ENCODE data around the gene CHD9.

The CHD9 gene

DNA sequence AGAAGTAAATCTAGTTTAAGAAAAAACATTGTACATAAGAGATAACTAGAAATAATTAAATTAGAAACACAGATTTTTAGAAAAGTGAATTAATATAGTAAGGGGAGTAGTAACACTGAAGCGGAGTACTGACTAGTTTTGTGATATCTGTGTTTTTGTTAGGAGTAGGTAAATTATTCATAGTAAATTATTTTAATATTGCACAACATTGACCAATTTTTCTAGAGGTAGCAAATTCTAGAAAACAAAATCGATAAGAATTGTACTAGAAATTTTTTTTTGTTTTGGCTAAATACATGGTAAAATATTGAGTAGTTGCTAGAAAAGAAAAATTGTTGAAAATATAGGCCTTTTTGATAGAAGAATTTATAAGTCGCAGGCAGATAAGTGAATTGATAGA lies 156.5 kb downstream of the CHD9 start:
- Histone ChIP-seq H3K4me3 (ENCODE audit: low read depth in 1 of 5, low read length in 5 of 5) (peak overlapping the region in 2 of 5 donors; percentile 34 to 42), H3K36me3 (ENCODE audit: control insufficient read depth in 5 of 5, insufficient read depth in 5 of 5, low read length in 5 of 5) (no peaks in the 10 kb centered on the region), H3K9ac (ENCODE audit: low read length in 5 of 5) (no peak overlapping the region), H3K27me3 (ENCODE audit: control insufficient read depth in 5 of 5, insufficient read depth in 4 of 5, low read length in 5 of 5) (no peaks in the 10 kb centered on the region), H3K9me3 (ENCODE audit: control insufficient read depth in 5 of 5, low read length in 5 of 5) (no peaks in the 10 kb centered on the region), H3K4me1 (ENCODE audit: control insufficient read depth in 5 of 5, insufficient read depth in 5 of 5, low read length in 5 of 5) (peaks cover 2 to 45% (median 39%) of the 10 kb centered on the region in 5 donors), H3K27ac (ENCODE audit: low read depth, low read length) (peak overlapping the region; percentile 51)

DNA sequence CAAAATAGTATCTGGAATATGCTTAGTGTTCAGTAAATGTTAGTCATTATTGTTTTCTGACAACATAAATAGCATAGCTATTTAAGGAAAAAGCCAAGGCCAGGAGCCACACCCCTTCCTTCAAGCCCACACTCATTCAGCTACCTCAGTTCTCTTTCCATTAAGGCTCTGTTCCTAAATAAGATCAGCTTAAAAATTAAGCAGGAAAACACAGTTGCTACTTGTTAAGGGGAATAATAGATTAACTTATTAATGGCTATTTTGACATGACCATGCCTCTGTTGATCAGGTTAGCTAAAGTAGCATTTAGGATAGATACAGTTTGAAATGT lies 158.1 kb downstream of the CHD9 start:
- H3K4me1 ChIP-seq (ENCODE audit: control insufficient read depth in 5 of 5, insufficient read depth in 5 of 5, low read length in 5 of 5) = peaks cover 1 to 45% (median 44%) of the 10 kb centered on the region in 5 donors
- peak overlapping the region; percentile 33 for H3K27ac ChIP-seq (ENCODE audit: low read depth, low read length)
- peak overlapping the region in 2 of 5 donors; percentile 12 to 13 for H3K4me3 ChIP-seq (ENCODE audit: low read depth in 1 of 5, low read length in 5 of 5)
- no peaks in the 10 kb centered on the region for H3K9me3 ChIP-seq (ENCODE audit: control insufficient read depth in 5 of 5, low read length in 5 of 5)
- H3K9ac ChIP-seq (ENCODE audit: low read length in 5 of 5) = no peak overlapping the region
- no peaks in the 10 kb centered on the region for H3K36me3 ChIP-seq (ENCODE audit: control insufficient read depth in 5 of 5, insufficient read depth in 5 of 5, low read length in 5 of 5)
- no peaks in the 10 kb centered on the region for H3K27me3 ChIP-seq (ENCODE audit: control insufficient read depth in 5 of 5, insufficient read depth in 4 of 5, low read length in 5 of 5)

DNA sequence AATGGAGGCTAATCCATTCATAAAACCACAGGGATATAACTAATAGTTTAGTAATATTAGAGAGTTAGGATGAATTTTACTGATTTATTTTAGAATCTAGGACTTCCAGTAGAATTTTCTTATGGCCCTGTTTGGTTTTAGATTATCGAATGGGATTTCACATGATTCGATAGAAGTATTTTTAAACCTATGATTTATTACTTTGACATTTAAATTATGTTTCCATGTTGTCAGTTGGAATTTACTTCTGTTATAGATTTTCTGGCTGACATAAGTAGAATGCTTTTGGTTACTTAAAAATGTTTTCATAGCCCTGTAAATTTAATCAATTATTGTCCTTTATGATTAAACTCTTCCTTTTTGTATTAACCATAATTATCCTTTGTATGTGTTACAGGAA lies 158.8 kb downstream of the CHD9 start:
- H3K9me3 ChIP-seq (ENCODE audit: control insufficient read depth in 5 of 5, low read length in 5 of 5) = no peaks in the 10 kb centered on the region
- peaks cover 0 to 39% (median 38%) of the 10 kb centered on the region in 5 donors for H3K4me1 ChIP-seq (ENCODE audit: control insufficient read depth in 5 of 5, insufficient read depth in 5 of 5, low read length in 5 of 5)
- H3K9ac ChIP-seq (ENCODE audit: low read length in 5 of 5) = no peak overlapping the region
- H3K4me3 ChIP-seq (ENCODE audit: low read depth in 1 of 5, low read length in 5 of 5) = no peak overlapping the region
- H3K27ac ChIP-seq (ENCODE audit: low read depth, low read length) = peak overlapping the region; percentile 33
- no peaks in the 10 kb centered on the region for H3K36me3 ChIP-seq (ENCODE audit: control insufficient read depth in 5 of 5, insufficient read depth in 5 of 5, low read length in 5 of 5)
- no peaks in the 10 kb centered on the region for H3K27me3 ChIP-seq (ENCODE audit: control insufficient read depth in 5 of 5, insufficient read depth in 4 of 5, low read length in 5 of 5)

DNA sequence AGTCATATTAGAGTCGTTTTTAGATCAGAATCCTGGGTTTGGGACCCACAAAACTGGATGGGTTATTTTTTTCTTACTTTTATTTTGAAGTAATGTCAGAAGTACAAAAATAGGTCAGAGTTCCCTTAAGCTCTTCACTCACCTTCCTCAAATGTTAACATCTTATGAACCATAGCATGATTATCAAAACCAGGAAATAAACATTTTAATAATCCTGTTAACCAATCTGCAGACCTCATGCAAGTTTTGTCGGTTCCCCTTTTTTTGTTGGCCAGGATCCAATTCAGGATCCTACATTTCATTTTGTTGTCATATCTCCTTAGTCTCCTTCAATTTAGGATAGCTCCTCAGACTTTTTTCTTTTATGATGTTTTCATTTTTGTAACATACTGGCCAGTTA lies 162.0 kb downstream of the CHD9 start:
- H3K4me1 ChIP-seq (ENCODE audit: control insufficient read depth in 5 of 5, insufficient read depth in 5 of 5, low read length in 5 of 5) = peaks cover 2 to 57% (median 44%) of the 10 kb centered on the region in 5 donors
- H3K27ac ChIP-seq (ENCODE audit: low read depth, low read length) = peak overlapping the region; percentile 13
- no peak overlapping the region for H3K9ac ChIP-seq (ENCODE audit: low read length in 5 of 5)
- H3K36me3 ChIP-seq (ENCODE audit: control insufficient read depth in 5 of 5, insufficient read depth in 5 of 5, low read length in 5 of 5) = no peaks in the 10 kb centered on the region
- no peaks in the 10 kb centered on the region for H3K27me3 ChIP-seq (ENCODE audit: control insufficient read depth in 5 of 5, insufficient read depth in 4 of 5, low read length in 5 of 5)
- no peaks in the 10 kb centered on the region for H3K9me3 ChIP-seq (ENCODE audit: control insufficient read depth in 5 of 5, low read length in 5 of 5)
- H3K4me3 ChIP-seq (ENCODE audit: low read depth in 1 of 5, low read length in 5 of 5) = no peak overlapping the region

DNA sequence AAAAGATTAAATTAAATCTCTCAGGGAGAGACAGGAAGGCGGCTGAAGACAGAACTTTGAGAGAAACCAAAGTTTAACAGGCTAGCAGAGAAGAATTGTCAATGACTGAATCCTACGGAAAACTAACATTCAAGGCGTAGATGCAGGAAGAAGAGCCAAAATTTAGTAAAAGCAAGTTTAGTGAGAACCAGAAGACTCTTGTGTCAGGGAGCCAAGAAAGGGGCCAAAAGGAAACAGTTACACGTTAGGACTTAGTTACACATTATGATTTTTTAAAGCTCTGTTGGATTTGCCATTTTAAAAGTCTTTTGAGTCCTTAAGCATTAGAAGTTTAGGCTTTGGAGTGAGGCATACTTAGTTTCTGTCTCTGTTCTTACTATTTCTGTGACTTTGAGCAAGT lies 164.6 kb downstream of the CHD9 start:
- Histone ChIP-seq H3K4me1 (ENCODE audit: control insufficient read depth in 5 of 5, insufficient read depth in 5 of 5, low read length in 5 of 5) (peaks cover 2 to 46% (median 35%) of the 10 kb centered on the region in 5 donors), H3K27ac (ENCODE audit: low read depth, low read length) (peak overlapping the region; percentile 66)

DNA sequence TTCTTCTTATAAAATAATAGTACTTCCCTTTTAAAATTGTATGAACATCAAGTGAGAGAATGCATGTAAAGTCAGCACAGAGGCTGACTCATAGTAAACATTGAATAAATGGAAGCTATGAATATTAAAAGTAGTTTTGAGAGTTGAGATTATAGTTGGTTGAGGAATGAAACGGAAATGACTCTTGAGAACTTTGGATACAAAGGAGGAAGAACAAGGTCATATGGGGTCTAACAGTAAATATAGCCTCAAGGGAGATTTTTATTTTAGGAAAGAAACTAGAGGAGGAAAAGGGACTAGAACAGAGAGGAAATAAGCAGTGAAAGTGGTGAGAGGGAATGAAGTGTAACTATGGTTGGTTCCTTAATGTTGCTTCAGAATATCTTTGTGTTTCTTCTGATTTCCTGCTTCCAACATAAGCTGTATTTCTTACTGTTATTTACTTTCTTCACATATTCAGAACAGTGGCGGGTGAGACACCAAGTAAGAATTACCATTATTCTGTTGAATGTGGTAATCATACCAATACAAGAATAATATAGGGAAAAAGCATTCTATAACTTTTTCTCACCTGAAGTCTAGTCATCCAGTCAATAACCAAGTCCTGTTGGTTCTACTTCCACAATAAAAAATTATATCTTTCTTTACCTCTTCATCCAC lies 165.1 kb downstream of the CHD9 start:
- peak overlapping the region in 1 of 5 donors; percentile 56 for H3K9ac ChIP-seq (ENCODE audit: low read length in 5 of 5)
- peak overlapping the region; percentile 66 for H3K27ac ChIP-seq (ENCODE audit: low read depth, low read length)
- no peaks in the 10 kb centered on the region for H3K9me3 ChIP-seq (ENCODE audit: control insufficient read depth in 5 of 5, low read length in 5 of 5)
- peaks cover 2 to 46% (median 37%) of the 10 kb centered on the region in 5 donors for H3K4me1 ChIP-seq (ENCODE audit: control insufficient read depth in 5 of 5, insufficient read depth in 5 of 5, low read length in 5 of 5)
- no peak overlapping the region for H3K4me3 ChIP-seq (ENCODE audit: low read depth in 1 of 5, low read length in 5 of 5)
- H3K27me3 ChIP-seq (ENCODE audit: control insufficient read depth in 5 of 5, insufficient read depth in 4 of 5, low read length in 5 of 5) = no peaks in the 10 kb centered on the region
- peaks cover 5 to 20% (median 5%) of the 10 kb centered on the region in 5 donors for H3K36me3 ChIP-seq (ENCODE audit: control insufficient read depth in 5 of 5, insufficient read depth in 5 of 5, low read length in 5 of 5)

More for the DNA sequence above, 164.6 kb downstream of the CHD9 start:
- peaks cover 5 to 17% (median 5%) of the 10 kb centered on the region in 5 donors for H3K36me3 ChIP-seq (ENCODE audit: control insufficient read depth in 5 of 5, insufficient read depth in 5 of 5, low read length in 5 of 5)
- H3K4me3 ChIP-seq (ENCODE audit: low read depth in 1 of 5, low read length in 5 of 5) = no peak overlapping the region
- peak overlapping the region in 2 of 5 donors; percentile 2 to 56 for H3K9ac ChIP-seq (ENCODE audit: low read length in 5 of 5)
- no peaks in the 10 kb centered on the region for H3K27me3 ChIP-seq (ENCODE audit: control insufficient read depth in 5 of 5, insufficient read depth in 4 of 5, low read length in 5 of 5)
- no peaks in the 10 kb centered on the region for H3K9me3 ChIP-seq (ENCODE audit: control insufficient read depth in 5 of 5, low read length in 5 of 5)

DNA sequence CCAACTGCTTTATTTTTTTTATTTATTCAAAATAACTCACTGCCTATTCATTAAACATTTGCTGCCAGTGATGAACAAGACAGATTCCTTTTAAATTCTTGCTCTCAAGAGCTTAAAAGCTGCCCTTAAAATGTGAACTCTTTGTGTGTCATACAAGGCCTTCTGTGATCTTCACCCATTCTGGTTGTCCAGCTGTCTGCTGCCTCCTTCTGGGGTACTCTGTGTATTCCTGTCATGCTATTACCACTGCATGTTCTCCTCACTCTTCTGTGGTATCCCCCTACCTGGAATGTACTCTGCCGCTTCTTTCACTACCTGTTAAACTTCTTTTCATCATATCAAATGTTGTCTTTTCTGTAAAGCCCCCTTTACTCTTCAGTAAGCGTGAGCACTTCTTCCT lies 165.8 kb downstream of the CHD9 start:
- H3K9me3 ChIP-seq (ENCODE audit: control insufficient read depth in 5 of 5, low read length in 5 of 5) = no peaks in the 10 kb centered on the region
- H3K36me3 ChIP-seq (ENCODE audit: control insufficient read depth in 5 of 5, insufficient read depth in 5 of 5, low read length in 5 of 5) = peaks cover 5 to 20% (median 5%) of the 10 kb centered on the region in 5 donors
- no peak overlapping the region for H3K4me3 ChIP-seq (ENCODE audit: low read depth in 1 of 5, low read length in 5 of 5)
- no peak overlapping the region for H3K9ac ChIP-seq (ENCODE audit: low read length in 5 of 5)
- H3K27ac ChIP-seq (ENCODE audit: low read depth, low read length) = peak overlapping the region; percentile 66
- H3K27me3 ChIP-seq (ENCODE audit: control insufficient read depth in 5 of 5, insufficient read depth in 4 of 5, low read length in 5 of 5) = no peaks in the 10 kb centered on the region
- H3K4me1 ChIP-seq (ENCODE audit: control insufficient read depth in 5 of 5, insufficient read depth in 5 of 5, low read length in 5 of 5) = peaks cover 2 to 42% (median 36%) of the 10 kb centered on the region in 5 donors

DNA sequence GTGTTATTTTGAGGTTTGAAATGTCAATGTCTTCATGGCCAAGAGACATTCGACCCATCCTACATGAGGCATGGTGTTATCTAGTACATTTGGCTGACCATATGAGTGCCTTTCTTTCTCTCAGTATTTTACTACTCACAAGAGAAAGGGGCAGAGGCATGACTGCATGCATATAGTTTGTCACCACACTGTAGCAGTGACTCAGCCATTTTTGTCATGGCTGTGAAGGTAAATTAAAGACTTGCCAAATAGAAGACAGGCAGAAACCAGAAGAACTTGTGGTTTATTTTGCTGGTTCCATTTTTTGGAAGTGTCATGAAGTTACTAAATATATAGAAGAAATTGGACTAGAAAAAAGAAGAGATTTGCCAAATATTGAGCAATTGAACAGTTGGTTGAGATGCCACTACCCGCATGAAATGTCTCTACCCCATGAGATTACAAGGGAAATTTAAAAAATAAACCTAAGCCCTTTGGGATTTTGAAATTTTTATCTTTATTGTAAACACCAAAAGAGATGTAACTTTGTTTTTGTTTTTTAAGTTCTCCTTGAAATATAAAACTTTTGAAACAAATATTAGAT lies 170.3 kb downstream of the CHD9 start:
- Histone ChIP-seq H3K27ac (ENCODE audit: low read depth, low read length) (peak overlapping the region; percentile 9), H3K36me3 (ENCODE audit: control insufficient read depth in 5 of 5, insufficient read depth in 5 of 5, low read length in 5 of 5) (peaks cover 24 to 49% (median 36%) of the 10 kb centered on the region in 5 donors), H3K9me3 (ENCODE audit: control insufficient read depth in 5 of 5, low read length in 5 of 5) (no peaks in the 10 kb centered on the region), H3K27me3 (ENCODE audit: control insufficient read depth in 5 of 5, insufficient read depth in 4 of 5, low read length in 5 of 5) (no peaks in the 10 kb centered on the region), H3K4me3 (ENCODE audit: low read depth in 1 of 5, low read length in 5 of 5) (no peak overlapping the region), H3K4me1 (ENCODE audit: control insufficient read depth in 5 of 5, insufficient read depth in 5 of 5, low read length in 5 of 5) (peaks cover 0 to 17% (median 15%) of the 10 kb centered on the region in 5 donors), H3K9ac (ENCODE audit: low read length in 5 of 5) (peak overlapping the region in 1 of 5 donors; percentile 46)

DNA sequence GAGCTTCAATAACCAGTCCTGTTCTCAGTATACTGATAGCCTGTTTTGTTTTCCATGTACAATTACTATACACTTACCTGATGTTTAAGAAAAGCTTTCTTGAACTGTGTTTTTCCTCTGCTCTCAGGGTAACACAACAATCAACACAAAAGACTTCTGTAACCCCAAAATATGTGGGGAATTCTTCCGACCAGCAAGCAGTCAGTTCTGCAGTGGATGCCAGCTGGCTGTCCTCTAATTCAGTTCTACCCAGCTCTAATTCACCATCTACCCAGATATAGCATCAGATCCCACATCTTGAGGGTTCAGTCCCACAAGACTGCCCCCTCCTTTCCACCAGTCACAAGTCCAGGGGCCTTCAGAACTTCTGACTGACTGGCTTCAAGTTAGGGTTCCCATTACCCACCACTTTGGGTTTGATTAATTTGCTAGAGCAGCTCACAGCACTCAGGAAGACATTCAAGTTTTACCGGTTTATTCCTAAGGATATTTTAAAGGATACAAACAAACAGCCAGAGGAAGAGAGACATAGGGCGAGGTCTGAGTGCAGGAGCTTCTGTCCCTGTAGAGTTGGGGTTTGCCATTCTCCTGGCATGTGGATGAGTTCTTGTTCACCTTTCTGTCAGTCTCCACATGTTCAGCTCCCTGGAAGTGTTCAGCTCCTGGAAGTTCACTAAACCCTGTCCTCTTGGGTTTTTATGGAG lies 178.2 kb downstream of the CHD9 start:
- no peak overlapping the region for H3K4me3 ChIP-seq (ENCODE audit: low read depth in 1 of 5, low read length in 5 of 5)
- H3K27ac ChIP-seq (ENCODE audit: low read depth, low read length) = peak overlapping the region; percentile 24
- H3K36me3 ChIP-seq (ENCODE audit: control insufficient read depth in 5 of 5, insufficient read depth in 5 of 5, low read length in 5 of 5) = peaks cover 49 to 84% (median 75%) of the 10 kb centered on the region in 5 donors

DNA sequence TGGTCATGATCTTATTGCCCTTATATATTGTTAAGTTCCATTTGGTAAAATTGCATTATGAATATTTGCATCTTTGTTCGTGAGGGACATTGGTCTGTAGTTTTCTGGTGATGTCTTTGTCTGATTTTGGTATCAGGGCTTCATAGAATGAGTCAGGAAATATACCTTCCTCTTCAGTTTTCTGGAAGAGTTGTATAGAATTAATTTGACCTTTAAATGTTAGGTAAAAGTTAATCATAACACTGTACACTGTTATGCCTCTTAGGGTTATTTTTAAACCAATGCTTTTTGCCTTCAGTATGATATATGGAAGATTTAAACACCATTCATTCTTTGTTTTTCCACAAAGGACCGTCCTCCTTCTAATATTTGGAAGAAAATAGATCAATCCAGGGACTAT lies 180.0 kb downstream of the CHD9 start:
- Histone ChIP-seq H3K27me3 (ENCODE audit: control insufficient read depth in 5 of 5, insufficient read depth in 4 of 5, low read length in 5 of 5) (no peaks in the 10 kb centered on the region), H3K9ac (ENCODE audit: low read length in 5 of 5) (no peak overlapping the region), H3K27ac (ENCODE audit: low read depth, low read length) (peak overlapping the region; percentile 26), H3K4me3 (ENCODE audit: low read depth in 1 of 5, low read length in 5 of 5) (no peak overlapping the region), H3K36me3 (ENCODE audit: control insufficient read depth in 5 of 5, insufficient read depth in 5 of 5, low read length in 5 of 5) (peaks cover 55 to 85% (median 77%) of the 10 kb centered on the region in 5 donors), H3K4me1 (ENCODE audit: control insufficient read depth in 5 of 5, insufficient read depth in 5 of 5, low read length in 5 of 5) (peaks cover 0 to 2% (median 0%) of the 10 kb centered on the region in 5 donors), H3K9me3 (ENCODE audit: control insufficient read depth in 5 of 5, low read length in 5 of 5) (no peaks in the 10 kb centered on the region)

More for the DNA sequence above, 178.2 kb downstream of the CHD9 start:
- Histone ChIP-seq H3K9ac (ENCODE audit: low read length in 5 of 5) (no peak overlapping the region), H3K9me3 (ENCODE audit: control insufficient read depth in 5 of 5, low read length in 5 of 5) (no peaks in the 10 kb centered on the region), H3K27me3 (ENCODE audit: control insufficient read depth in 5 of 5, insufficient read depth in 4 of 5, low read length in 5 of 5) (no peaks in the 10 kb centered on the region), H3K4me1 (ENCODE audit: control insufficient read depth in 5 of 5, insufficient read depth in 5 of 5, low read length in 5 of 5) (peaks cover 0 to 2% (median 0%) of the 10 kb centered on the region in 5 donors)

All from subcutaneous abdominal adipose tissue (tissue), 5 donors.